Mucosa of rectum (tissue), 2 donors: ENCODE data around the gene CDH13.

Experiments
- H3K27ac ChIP-seq, 2 donors: one replicate each; pipeline ENCODE4 v1.7.0; 2013; ENCODE audit warnings: inconsistent platforms in 2 of 2, low read depth in 2 of 2, low read length in 2 of 2
- H3K27me3 ChIP-seq, 2 donors: one replicate each; pipeline ENCODE4 v1.7.0; 2013; ENCODE audit warnings: low read length in 2 of 2; ENCODE audit not compliant: control insufficient read depth in 2 of 2, insufficient read depth in 2 of 2
- H3K36me3 ChIP-seq, 2 donors: one replicate each; pipeline ENCODE4 v1.7.0; 2013; ENCODE audit warnings: low read length in 2 of 2; ENCODE audit not compliant: control insufficient read depth in 2 of 2, insufficient read depth in 2 of 2
- H3K4me1 ChIP-seq, 2 donors: one replicate each; pipeline ENCODE4 v1.7.0; 2013; ENCODE audit warnings: low read length in 2 of 2, mild to moderate bottlenecking in 1 of 2; ENCODE audit not compliant: control insufficient read depth in 2 of 2, insufficient read depth in 2 of 2
- H3K4me3 ChIP-seq, 2 donors: one replicate each; pipeline ENCODE4 v1.7.0; 2013; ENCODE audit warnings: low read length in 2 of 2
- H3K9ac ChIP-seq, 2 donors: one replicate each; pipeline ENCODE4 v1.7.0; 2013; ENCODE audit warnings: low read length in 2 of 2, low read depth in 1 of 2, mild to moderate bottlenecking in 1 of 2
- H3K9me3 ChIP-seq, 2 donors: one replicate each; pipeline ENCODE4 v1.7.0; 2013; ENCODE audit warnings: low read length in 2 of 2; ENCODE audit not compliant: control insufficient read depth in 2 of 2
- donor health status: healthy.
- donor health status: Normal muscosa, but diverticular disease.

Gene CDH13

GRCh38 chr16:82650804-82651203, 24.0 kb downstream of the CDH13 start:
- no peak overlapping the region for H3K4me3 ChIP-seq
- H3K36me3 ChIP-seq: no peaks in the 10 kb centered on the region
- H3K4me1 ChIP-seq: peaks cover 0 to 20% of the 10 kb centered on the region in 2 donors
- no peak overlapping the region for H3K27ac ChIP-seq
- no peaks in the 10 kb centered on the region for H3K27me3 ChIP-seq
- no peak overlapping the region for H3K9ac ChIP-seq
- H3K9me3 ChIP-seq: no peaks in the 10 kb centered on the region

- no peaks in the 10 kb centered on the region for H3K36me3 ChIP-seq
- H3K27me3 ChIP-seq: no peaks in the 10 kb centered on the region
- H3K9me3 ChIP-seq: no peaks in the 10 kb centered on the region
- peaks cover 0 to 20% of the 10 kb centered on the region in 2 donors for H3K4me1 ChIP-seq
- no peak overlapping the region for H3K9ac ChIP-seq
- H3K4me3 ChIP-seq: peak overlapping the region in 1 of 2 donors; percentile 5
- H3K27ac ChIP-seq: peak overlapping the region in 1 of 2 donors; percentile 31
These were observed 25.3 kb downstream of the CDH13 start for GRCh38 chr16:82651921-82652601.

GRCh38 chr16:82652826-82653225, 26.1 kb downstream of the CDH13 start:
- no peaks in the 10 kb centered on the region for H3K9me3 ChIP-seq
- no peak overlapping the region for H3K9ac ChIP-seq
- H3K36me3 ChIP-seq: no peaks in the 10 kb centered on the region
- peaks cover 0 to 20% of the 10 kb centered on the region in 2 donors for H3K4me1 ChIP-seq
- no peaks in the 10 kb centered on the region for H3K27me3 ChIP-seq
- H3K27ac ChIP-seq: no peak overlapping the region
- H3K4me3 ChIP-seq: no peak overlapping the region

GRCh38 chr16:82653550-82654511, 27.1 kb downstream of the CDH13 start:
- Histone ChIP-seq H3K36me3 (no peaks in the 10 kb centered on the region), H3K27ac (peak overlapping the region in 1 of 2 donors; percentile 8), H3K9me3 (no peaks in the 10 kb centered on the region), H3K4me1 (peaks cover 0 to 20% of the 10 kb centered on the region in 2 donors), H3K27me3 (no peaks in the 10 kb centered on the region), H3K4me3 (no peak overlapping the region), H3K9ac (no peak overlapping the region)

GRCh38 chr16:82655072-82655714, 28.4 kb downstream of the CDH13 start:
- no peak overlapping the region for H3K9ac ChIP-seq
- H3K9me3 ChIP-seq: no peaks in the 10 kb centered on the region
- peaks cover 0 to 20% of the 10 kb centered on the region in 2 donors for H3K4me1 ChIP-seq
- no peaks in the 10 kb centered on the region for H3K36me3 ChIP-seq
- no peak overlapping the region for H3K27ac ChIP-seq
- H3K27me3 ChIP-seq: no peaks in the 10 kb centered on the region
- H3K4me3 ChIP-seq: no peak overlapping the region

GRCh38 chr16:82655720-82656490, 29.1 kb downstream of the CDH13 start:
- Histone ChIP-seq H3K9me3 (no peaks in the 10 kb centered on the region), H3K27ac (peak overlapping the region in 1 of 2 donors; percentile 6), H3K4me1 (peaks cover 0 to 20% of the 10 kb centered on the region in 2 donors), H3K4me3 (no peak overlapping the region), H3K27me3 (no peaks in the 10 kb centered on the region), H3K36me3 (no peaks in the 10 kb centered on the region), H3K9ac (no peak overlapping the region)

GRCh38 chr16:82657239-82657638, 30.5 kb downstream of the CDH13 start:
- H3K9ac ChIP-seq: no peak overlapping the region
- no peaks in the 10 kb centered on the region for H3K36me3 ChIP-seq
- peaks cover 0 to 13% of the 10 kb centered on the region in 2 donors for H3K4me1 ChIP-seq
- H3K27ac ChIP-seq: no peak overlapping the region
- no peak overlapping the region for H3K4me3 ChIP-seq
- no peaks in the 10 kb centered on the region for H3K9me3 ChIP-seq
- no peaks in the 10 kb centered on the region for H3K27me3 ChIP-seq

GRCh38 chr16:82657786-82658185, 31.0 kb downstream of the CDH13 start:
- no peak overlapping the region for H3K4me3 ChIP-seq
- no peaks in the 10 kb centered on the region for H3K27me3 ChIP-seq
- no peak overlapping the region for H3K27ac ChIP-seq
- no peaks in the 10 kb centered on the region for H3K36me3 ChIP-seq
- H3K9me3 ChIP-seq: no peaks in the 10 kb centered on the region
- no peak overlapping the region for H3K9ac ChIP-seq
- peaks cover 0 to 10% of the 10 kb centered on the region in 2 donors for H3K4me1 ChIP-seq

GRCh38 chr16:82658796-82659195, 32.0 kb downstream of the CDH13 start:
- Histone ChIP-seq H3K9ac (no peak overlapping the region), H3K9me3 (no peaks in the 10 kb centered on the region), H3K27me3 (no peaks in the 10 kb centered on the region), H3K4me1 (peaks cover 0 to 5% of the 10 kb centered on the region in 2 donors), H3K36me3 (no peaks in the 10 kb centered on the region), H3K4me3 (no peak overlapping the region), H3K27ac (no peak overlapping the region)
